Astrocyte (in vitro differentiated cells and primary cell): Measurements from ENCODE around the gene PTPRN2.

Experiments used
- EZH2 ChIP-seq: IDR thresholded peaks from 2 replicates; pipeline ENCODE4 v1.6.1; 2012; ENCODE audit warnings: mild to moderate bottlenecking, low read length, inconsistent platforms; ENCODE audit not compliant: insufficient read depth
- TF ChIP-seq, protein P1 (sequence below): IDR thresholded peaks from 2 replicates; pipeline ENCODE4 v1.5.1; 2011; ENCODE audit warnings: low read depth, mild to moderate bottlenecking, inconsistent platforms, low read length, moderate library complexity; ENCODE audit not compliant: insufficient read depth

DNA sequence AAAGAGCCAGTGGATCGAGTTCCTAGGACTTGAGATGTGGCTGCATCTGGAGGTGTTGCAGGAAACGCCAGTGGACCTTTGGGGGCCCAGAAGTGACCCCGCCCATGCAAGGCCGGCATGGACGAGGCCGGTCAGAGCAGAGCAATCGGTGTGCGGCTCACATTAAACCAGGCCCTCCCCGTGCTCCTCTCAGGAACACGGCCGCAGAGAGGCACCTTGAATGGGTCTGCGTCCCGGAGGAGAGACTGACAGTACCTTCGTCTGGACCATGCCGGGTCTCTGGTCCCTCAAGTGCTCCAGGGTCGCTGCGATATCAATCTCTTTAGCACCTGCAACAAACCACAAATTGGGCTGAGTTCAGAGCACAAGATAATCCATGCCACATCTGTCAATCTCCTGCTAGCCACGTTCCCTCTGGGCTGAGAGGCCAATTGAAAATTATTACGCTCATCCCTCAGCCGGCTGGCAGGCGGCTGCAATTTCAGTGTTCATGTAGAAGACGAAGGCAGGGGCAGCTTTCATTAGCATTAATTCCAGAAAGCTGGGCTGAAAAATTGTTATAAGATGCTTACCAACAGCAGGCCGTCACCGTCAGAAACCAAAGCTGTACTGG lies 1038.8 kb downstream of the PTPRN2 start:
- TF ChIP-seq, protein P1, sequence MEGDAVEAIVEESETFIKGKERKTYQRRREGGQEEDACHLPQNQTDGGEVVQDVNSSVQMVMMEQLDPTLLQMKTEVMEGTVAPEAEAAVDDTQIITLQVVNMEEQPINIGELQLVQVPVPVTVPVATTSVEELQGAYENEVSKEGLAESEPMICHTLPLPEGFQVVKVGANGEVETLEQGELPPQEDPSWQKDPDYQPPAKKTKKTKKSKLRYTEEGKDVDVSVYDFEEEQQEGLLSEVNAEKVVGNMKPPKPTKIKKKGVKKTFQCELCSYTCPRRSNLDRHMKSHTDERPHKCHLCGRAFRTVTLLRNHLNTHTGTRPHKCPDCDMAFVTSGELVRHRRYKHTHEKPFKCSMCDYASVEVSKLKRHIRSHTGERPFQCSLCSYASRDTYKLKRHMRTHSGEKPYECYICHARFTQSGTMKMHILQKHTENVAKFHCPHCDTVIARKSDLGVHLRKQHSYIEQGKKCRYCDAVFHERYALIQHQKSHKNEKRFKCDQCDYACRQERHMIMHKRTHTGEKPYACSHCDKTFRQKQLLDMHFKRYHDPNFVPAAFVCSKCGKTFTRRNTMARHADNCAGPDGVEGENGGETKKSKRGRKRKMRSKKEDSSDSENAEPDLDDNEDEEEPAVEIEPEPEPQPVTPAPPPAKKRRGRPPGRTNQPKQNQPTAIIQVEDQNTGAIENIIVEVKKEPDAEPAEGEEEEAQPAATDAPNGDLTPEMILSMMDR = no peak
- no peak for TF ChIP-seq EZH2
